Keratinocyte (primary cell): ENCODE measurements around the gene BBOX1.
"Not testable (repeated sequence)": the region's sequence is repeated elsewhere in the genome, so short reads cannot be mapped to it uniquely, and the experiment has no call there.

Experiments
- EZH2 ChIP-seq: IDR thresholded peaks from one replicate; pipeline ENCODE4 v1.6.1; 2012; ENCODE audit warnings: inconsistent platforms, mild to moderate bottlenecking, low read length, moderate library complexity
- TF ChIP-seq, protein P1 (sequence below), 3 experiments: IDR thresholded peaks in 1 of 3; conservative IDR thresholded peaks in 1 of 3; optimal IDR thresholded peaks in 1 of 3; 2 replicates in 2 of 3; 3 replicates in 1 of 3; pipeline versions ENCODE3 to v1.5.1; 2011; ENCODE audit warnings: low read length in 3 of 3, mild to moderate bottlenecking in 3 of 3, moderate library complexity in 2 of 3, control low read depth in 1 of 3, inconsistent platforms in 1 of 3; ENCODE audit not compliant: insufficient read depth in 2 of 3; ENCODE audit errors: extremely low read depth in 1 of 3

- TF ChIP-seq, protein P1, sequence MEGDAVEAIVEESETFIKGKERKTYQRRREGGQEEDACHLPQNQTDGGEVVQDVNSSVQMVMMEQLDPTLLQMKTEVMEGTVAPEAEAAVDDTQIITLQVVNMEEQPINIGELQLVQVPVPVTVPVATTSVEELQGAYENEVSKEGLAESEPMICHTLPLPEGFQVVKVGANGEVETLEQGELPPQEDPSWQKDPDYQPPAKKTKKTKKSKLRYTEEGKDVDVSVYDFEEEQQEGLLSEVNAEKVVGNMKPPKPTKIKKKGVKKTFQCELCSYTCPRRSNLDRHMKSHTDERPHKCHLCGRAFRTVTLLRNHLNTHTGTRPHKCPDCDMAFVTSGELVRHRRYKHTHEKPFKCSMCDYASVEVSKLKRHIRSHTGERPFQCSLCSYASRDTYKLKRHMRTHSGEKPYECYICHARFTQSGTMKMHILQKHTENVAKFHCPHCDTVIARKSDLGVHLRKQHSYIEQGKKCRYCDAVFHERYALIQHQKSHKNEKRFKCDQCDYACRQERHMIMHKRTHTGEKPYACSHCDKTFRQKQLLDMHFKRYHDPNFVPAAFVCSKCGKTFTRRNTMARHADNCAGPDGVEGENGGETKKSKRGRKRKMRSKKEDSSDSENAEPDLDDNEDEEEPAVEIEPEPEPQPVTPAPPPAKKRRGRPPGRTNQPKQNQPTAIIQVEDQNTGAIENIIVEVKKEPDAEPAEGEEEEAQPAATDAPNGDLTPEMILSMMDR (optimal IDR thresholded peaks at IDR 0.05 in 1 of 3, IDR thresholded peaks at IDR 0.05 in 1 of 3, conservative IDR thresholded peaks at IDR 0.05 in 1 of 3; ENCODE audit: extremely low read depth in 1 of 3, insufficient read depth in 2 of 3, low read length in 3 of 3) = not testable (repeated sequence)
- not testable (repeated sequence) for TF ChIP-seq EZH2
Measured at GRCh38 chr11:27090357-27090948, 49.8 kb downstream of the BBOX1 start.
